Measurements from ENCODE around the gene COTL1.
"Not testable (repeated sequence)": the region's sequence is repeated elsewhere in the genome, so short reads cannot be mapped to it uniquely, and the experiment has no call there.

Gene COTL1

GRCh38 chr16:84526794-84527531 lies 90.9 kb downstream of the COTL1 start:
- no peak for DNase-seq

- not testable (repeated sequence) for DNase-seq
Observed at GRCh38 chr16:84524941-84525581, 92.8 kb downstream of the COTL1 start.

GRCh38 chr16:84524346-84524920 lies 93.4 kb downstream of the COTL1 start:
- no peak for DNase-seq

- DNase-seq = no peak
Observed at GRCh38 chr16:84521497-84521770, 96.4 kb downstream of the COTL1 start.

- peak; percentile 97 for DNase-seq
Observed at GRCh38 chr16:84520725-84521496, 97.0 kb downstream of the COTL1 start.

GRCh38 chr16:84519855-84520254 lies 98.0 kb downstream of the COTL1 start:
- DNase-seq = no peak

- DNase-seq = peak; percentile 61
Observed at GRCh38 chr16:84518804-84519341, 99.0 kb downstream of the COTL1 start.

- DNase-seq = not testable (repeated sequence)
Observed at GRCh38 chr16:84518220-84518619, 99.7 kb downstream of the COTL1 start.

GRCh38 chr16:84517366-84517765 lies 100.5 kb downstream of the COTL1 start:
- DNase-seq = no peak
